ENCODE measurements around the gene GEMIN4. TPM values are rescaled to one million over a fixed set of nuclear protein-coding genes. Genes with fewer than 3 reads are reported as not detected.

The GEMIN4 gene
- total and polyA plus RNA-seq, 2 experiments from 2014 or later: 14.1 to 45.0 TPM

DNA sequence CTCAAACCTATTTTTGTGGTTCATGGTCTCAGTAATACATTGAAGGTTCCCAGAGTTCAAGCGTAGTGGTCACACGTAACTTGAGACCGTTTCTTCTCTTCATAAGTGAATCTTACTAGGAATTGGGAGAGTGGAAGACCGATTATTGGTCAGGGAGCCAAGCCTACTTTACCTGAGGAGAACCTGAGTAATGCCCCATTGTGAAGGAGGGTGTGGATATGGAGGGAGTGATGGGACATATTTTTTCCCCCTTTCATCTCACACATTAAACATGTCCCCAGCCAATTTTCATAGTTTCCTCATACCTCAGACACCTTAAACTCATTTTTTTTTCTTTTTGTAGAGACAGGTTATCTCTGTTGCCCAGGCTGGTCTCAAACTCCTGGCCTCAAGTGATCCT lies 8.9 kb downstream of the GEMIN4 start:
- no peak overlapping the region for H2AFZ ChIP-seq
- H3K4me3 ChIP-seq: no peak overlapping the region
- peaks cover 48% of the 10 kb centered on the region for H3K36me3 ChIP-seq (ENCODE audit: insufficient read depth)
- H3K79me2 ChIP-seq (replicated peaks; ENCODE audit: insufficient read depth): peaks cover 13% of the 10 kb centered on the region; the same call in 1 of the 2 replicates
- no peaks in the 10 kb centered on the region for H3K27me3 ChIP-seq (ENCODE audit: insufficient read depth)
- TF ChIP-seq ZNF331 (CRISPR knock-in tag; IDR thresholded peaks at IDR 0.05; ENCODE audit: low read depth): no peak
- TF ChIP-seq ETS1 (IDR thresholded peaks at IDR 0.05): no peak
- no peak for TF ChIP-seq NANOG (IDR thresholded peaks at IDR 0.05; ENCODE audit: borderline replicate concordance)
- TF ChIP-seq EZH2phosphoT487 (IDR thresholded peaks at IDR 0.05; ENCODE audit: unreplicated experiment): no peak
- TF ChIP-seq POLR2AphosphoS5 (IDR thresholded peaks at IDR 0.05; ENCODE audit: low read depth): no peak
- no peak for TF ChIP-seq CREB1 (CRISPR knock-in tag; IDR thresholded peaks at IDR 0.05; ENCODE audit: low read depth)
- TF ChIP-seq REST (IDR thresholded peaks at IDR 0.05; ENCODE audit: unreplicated experiment): no peak
- no peak for TF ChIP-seq ZNF462 (CRISPR knock-in tag; IDR thresholded peaks at IDR 0.05)
- no peak for TF ChIP-seq STAT1 (IDR thresholded peaks at IDR 0.05; ENCODE audit: unreplicated experiment)
- no peak for TF ChIP-seq JUNB (IDR thresholded peaks at IDR 0.05; ENCODE audit: unreplicated experiment)
- no peak for TF ChIP-seq EZH2 (IDR thresholded peaks at IDR 0.05; ENCODE audit: low read depth, unreplicated experiment)
- TF ChIP-seq, protein P1, sequence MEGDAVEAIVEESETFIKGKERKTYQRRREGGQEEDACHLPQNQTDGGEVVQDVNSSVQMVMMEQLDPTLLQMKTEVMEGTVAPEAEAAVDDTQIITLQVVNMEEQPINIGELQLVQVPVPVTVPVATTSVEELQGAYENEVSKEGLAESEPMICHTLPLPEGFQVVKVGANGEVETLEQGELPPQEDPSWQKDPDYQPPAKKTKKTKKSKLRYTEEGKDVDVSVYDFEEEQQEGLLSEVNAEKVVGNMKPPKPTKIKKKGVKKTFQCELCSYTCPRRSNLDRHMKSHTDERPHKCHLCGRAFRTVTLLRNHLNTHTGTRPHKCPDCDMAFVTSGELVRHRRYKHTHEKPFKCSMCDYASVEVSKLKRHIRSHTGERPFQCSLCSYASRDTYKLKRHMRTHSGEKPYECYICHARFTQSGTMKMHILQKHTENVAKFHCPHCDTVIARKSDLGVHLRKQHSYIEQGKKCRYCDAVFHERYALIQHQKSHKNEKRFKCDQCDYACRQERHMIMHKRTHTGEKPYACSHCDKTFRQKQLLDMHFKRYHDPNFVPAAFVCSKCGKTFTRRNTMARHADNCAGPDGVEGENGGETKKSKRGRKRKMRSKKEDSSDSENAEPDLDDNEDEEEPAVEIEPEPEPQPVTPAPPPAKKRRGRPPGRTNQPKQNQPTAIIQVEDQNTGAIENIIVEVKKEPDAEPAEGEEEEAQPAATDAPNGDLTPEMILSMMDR (conservative IDR thresholded peaks at IDR 0.05; ENCODE audit: low read depth in 2 of 2): no peak
- H4K20me1 ChIP-seq (replicated peaks; ENCODE audit: insufficient read depth): peaks cover 8% of the 10 kb centered on the region
- no peak for DNase-seq (ENCODE audit: low spot score)
- no peaks in the 10 kb centered on the region for H3K9me2 ChIP-seq (ENCODE audit: insufficient read depth)
- Mint-ChIP-seq H3K9me3 (peaks cover 5% of the 10 kb centered on the region), H3K4me3 (no peak overlapping the region), H3K4me1 (no peaks in the 10 kb centered on the region; the same call in 2 of the 3 replicates), H3K27ac (no peak overlapping the region), H3K27me3 (ENCODE audit: insufficient read depth, low read depth, poor library complexity) (peaks cover 7% of the 10 kb centered on the region), H3K36me3 (ENCODE audit: low read depth) (peaks cover 89% of the 10 kb centered on the region)
- H3K4me1 ChIP-seq (ENCODE audit: insufficient read depth): no peaks in the 10 kb centered on the region
- no peak for ATAC-seq
- H3K27ac ChIP-seq (ENCODE audit: low read depth): no peak overlapping the region
- H3K4me2 ChIP-seq: no peak overlapping the region
- 0 out of 2 replicates have a peak, but pooled peaks cover 22% of the 10 kb centered on the region for H3F3A ChIP-seq (replicated peaks; ENCODE audit: low read depth)
